ENCODE data around the gene LCLAT1. TPM values are rescaled to one million over a fixed set of nuclear protein-coding genes. Genes with fewer than 3 reads are reported as not detected.
"Not testable (repeated sequence)": the region's sequence is repeated elsewhere in the genome, so short reads cannot be mapped to it uniquely, and the experiment has no call there.

Gene LCLAT1
- total RNA-seq, 1 donor from 2014 or later: 17.8 TPM

DNA sequence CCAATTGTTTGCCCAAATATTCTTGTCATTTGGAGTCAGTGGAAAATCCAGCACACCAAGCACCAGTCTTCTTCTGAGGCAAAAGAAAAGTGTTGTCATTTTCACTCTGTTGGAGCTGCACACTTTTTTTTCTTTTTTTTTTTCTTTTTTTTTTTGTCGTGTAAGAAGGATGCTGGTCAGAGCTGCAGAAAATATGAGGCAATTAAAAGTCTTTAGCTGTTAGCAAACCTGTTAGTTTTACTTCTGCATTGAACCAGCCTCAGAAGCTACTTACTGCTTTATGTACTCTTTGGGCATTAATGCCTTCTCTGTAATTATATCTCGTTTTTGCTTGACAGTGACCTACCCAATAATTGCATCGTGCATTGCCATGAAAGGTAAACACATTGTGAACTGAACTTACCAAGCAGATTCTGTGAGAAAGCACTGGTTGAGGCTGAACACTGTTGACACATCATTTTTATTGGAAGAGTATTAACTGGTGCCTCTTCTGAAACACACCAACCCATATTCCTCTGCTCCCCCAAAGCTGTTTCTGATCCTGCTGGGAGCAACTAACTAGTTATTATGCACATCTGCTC, 194.8 kb downstream of the LCLAT1 start:
- Mint-ChIP-seq H3K4me3 (ENCODE audit: unreplicated experiment) (no peak overlapping the region), H3K27ac (ENCODE audit: unreplicated experiment) (no peak overlapping the region), H3K36me3 (ENCODE audit: low read depth) (peaks cover 5% of the 10 kb centered on the region), H3K27me3 (ENCODE audit: low read depth) (no peaks in the 10 kb centered on the region), H3K9me3 (ENCODE audit: low read depth) (no peaks in the 10 kb centered on the region), H3K4me1 (ENCODE audit: low read depth) (peaks cover 11% of the 10 kb centered on the region)
- TF ChIP-seq, protein P1, sequence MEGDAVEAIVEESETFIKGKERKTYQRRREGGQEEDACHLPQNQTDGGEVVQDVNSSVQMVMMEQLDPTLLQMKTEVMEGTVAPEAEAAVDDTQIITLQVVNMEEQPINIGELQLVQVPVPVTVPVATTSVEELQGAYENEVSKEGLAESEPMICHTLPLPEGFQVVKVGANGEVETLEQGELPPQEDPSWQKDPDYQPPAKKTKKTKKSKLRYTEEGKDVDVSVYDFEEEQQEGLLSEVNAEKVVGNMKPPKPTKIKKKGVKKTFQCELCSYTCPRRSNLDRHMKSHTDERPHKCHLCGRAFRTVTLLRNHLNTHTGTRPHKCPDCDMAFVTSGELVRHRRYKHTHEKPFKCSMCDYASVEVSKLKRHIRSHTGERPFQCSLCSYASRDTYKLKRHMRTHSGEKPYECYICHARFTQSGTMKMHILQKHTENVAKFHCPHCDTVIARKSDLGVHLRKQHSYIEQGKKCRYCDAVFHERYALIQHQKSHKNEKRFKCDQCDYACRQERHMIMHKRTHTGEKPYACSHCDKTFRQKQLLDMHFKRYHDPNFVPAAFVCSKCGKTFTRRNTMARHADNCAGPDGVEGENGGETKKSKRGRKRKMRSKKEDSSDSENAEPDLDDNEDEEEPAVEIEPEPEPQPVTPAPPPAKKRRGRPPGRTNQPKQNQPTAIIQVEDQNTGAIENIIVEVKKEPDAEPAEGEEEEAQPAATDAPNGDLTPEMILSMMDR (IDR thresholded peaks at IDR 0.05): no peak
- DNase-seq (ENCODE audit: low spot score): no peak

DNA sequence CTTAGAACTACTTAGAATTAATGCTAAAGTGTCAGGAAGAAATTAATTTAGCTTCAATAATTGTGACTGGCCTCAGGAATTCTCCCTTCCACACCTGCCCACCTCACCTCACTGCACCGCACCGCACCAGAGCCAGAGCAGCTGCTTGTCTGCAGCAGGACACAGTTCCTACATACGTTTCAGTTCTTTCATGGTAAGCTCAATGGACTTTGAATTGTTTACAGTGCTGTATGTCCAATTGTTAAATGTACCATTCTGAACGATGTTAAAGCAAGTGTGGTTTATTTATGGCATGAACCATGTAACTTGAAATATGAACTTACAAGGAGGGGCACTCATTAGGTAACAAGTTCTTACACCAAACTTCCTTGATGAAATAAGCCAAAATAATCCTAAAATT, 196.0 kb downstream of the LCLAT1 start:
- H3K4me1 Mint-ChIP-seq (ENCODE audit: low read depth): peaks cover 11% of the 10 kb centered on the region
- not testable (repeated sequence) for H3K4me3 Mint-ChIP-seq (ENCODE audit: unreplicated experiment); H3K27ac Mint-ChIP-seq (ENCODE audit: unreplicated experiment); DNase-seq (ENCODE audit: low spot score); H3K36me3 Mint-ChIP-seq (ENCODE audit: low read depth); H3K9me3 Mint-ChIP-seq (ENCODE audit: low read depth); H3K27me3 Mint-ChIP-seq (ENCODE audit: low read depth)

- TF ChIP-seq, protein P1 (IDR thresholded peaks at IDR 0.05): no peak
- H3K27ac Mint-ChIP-seq (ENCODE audit: unreplicated experiment): no peak overlapping the region
- no peak overlapping the region for H3K4me3 Mint-ChIP-seq (ENCODE audit: unreplicated experiment)
- peaks cover 11% of the 10 kb centered on the region for H3K4me1 Mint-ChIP-seq (ENCODE audit: low read depth)
- H3K36me3 Mint-ChIP-seq (ENCODE audit: low read depth): peaks cover 5% of the 10 kb centered on the region
- H3K9me3 Mint-ChIP-seq (ENCODE audit: low read depth): no peaks in the 10 kb centered on the region
- no peak for DNase-seq (ENCODE audit: low spot score)
- H3K27me3 Mint-ChIP-seq (ENCODE audit: low read depth): no peaks in the 10 kb centered on the region
Observed at GRCh38 chr2:30643674-30644073, 196.6 kb downstream of the LCLAT1 start.

DNA sequence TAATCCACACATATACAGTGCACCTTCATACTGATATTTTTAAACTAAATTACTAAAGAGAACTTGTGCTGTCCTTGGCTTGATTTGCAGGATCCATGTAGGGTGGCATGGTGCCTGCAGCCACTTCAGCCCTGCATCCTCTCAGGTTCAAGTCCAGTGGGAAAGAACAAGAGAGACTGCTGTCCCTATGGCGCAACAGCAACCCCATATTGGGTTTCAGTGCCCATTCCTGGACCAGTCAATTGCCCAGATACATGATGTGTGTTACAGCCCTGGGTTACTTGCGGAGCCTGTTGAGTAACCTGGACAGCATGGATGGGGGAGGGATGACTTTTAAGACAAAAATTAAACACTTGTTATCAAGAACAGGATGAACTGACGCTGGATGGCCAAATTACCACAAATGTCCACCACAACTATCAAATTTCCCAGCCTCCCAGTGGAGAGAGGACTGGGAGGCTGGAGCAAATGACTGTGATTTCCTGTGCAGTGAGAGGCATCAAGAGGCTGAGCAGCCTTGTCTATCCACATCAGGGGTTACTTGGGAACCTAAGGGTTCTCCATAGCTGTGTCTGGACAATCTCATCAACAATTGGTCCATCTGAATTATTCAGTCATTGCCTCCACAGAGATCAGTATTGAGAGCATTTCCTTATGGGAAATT, 198.2 kb downstream of the LCLAT1 start:
- peaks cover under 1% of the 10 kb centered on the region for H3K36me3 Mint-ChIP-seq (ENCODE audit: low read depth)
- no peaks in the 10 kb centered on the region for H3K27me3 Mint-ChIP-seq (ENCODE audit: low read depth)
- TF ChIP-seq, protein P1 (IDR thresholded peaks at IDR 0.05): no peak
- peaks cover 11% of the 10 kb centered on the region for H3K4me1 Mint-ChIP-seq (ENCODE audit: low read depth)
- no peak overlapping the region for H3K27ac Mint-ChIP-seq (ENCODE audit: unreplicated experiment)
- DNase-seq (ENCODE audit: low spot score): no peak
- H3K9me3 Mint-ChIP-seq (ENCODE audit: low read depth): no peaks in the 10 kb centered on the region
- H3K4me3 Mint-ChIP-seq (ENCODE audit: unreplicated experiment): no peak overlapping the region

DNA sequence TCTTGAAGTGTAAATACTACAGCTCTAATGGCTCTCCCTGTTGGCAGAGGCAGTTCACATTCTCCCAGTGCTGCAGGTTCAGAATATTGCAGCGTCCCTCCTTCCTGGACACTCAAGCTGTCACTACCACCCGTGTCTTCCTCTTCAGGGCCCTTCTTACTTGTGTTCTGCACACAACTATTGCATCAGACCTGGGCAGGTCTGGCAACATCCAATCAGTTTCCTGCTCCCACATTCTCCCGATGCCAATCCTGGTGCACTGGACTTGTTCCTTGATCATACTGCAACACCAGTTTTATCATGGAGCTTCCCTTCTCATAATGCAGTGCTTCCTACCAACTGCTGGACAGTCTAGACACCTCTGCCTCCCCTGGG, 198.7 kb downstream of the LCLAT1 start:
- no peaks in the 10 kb centered on the region for H3K9me3 Mint-ChIP-seq (ENCODE audit: low read depth)
- H3K4me3 Mint-ChIP-seq (ENCODE audit: unreplicated experiment): no peak overlapping the region
- no peak overlapping the region for H3K27ac Mint-ChIP-seq (ENCODE audit: unreplicated experiment)
- H3K36me3 Mint-ChIP-seq (ENCODE audit: low read depth): no peaks in the 10 kb centered on the region
- DNase-seq (ENCODE audit: low spot score): no peak
- H3K27me3 Mint-ChIP-seq (ENCODE audit: low read depth): no peaks in the 10 kb centered on the region
- TF ChIP-seq, protein P1 (IDR thresholded peaks at IDR 0.05): no peak
- peaks cover 9% of the 10 kb centered on the region for H3K4me1 Mint-ChIP-seq (ENCODE audit: low read depth)
